ENCODE measurements around the gene TRAPPC2L.

DNA sequence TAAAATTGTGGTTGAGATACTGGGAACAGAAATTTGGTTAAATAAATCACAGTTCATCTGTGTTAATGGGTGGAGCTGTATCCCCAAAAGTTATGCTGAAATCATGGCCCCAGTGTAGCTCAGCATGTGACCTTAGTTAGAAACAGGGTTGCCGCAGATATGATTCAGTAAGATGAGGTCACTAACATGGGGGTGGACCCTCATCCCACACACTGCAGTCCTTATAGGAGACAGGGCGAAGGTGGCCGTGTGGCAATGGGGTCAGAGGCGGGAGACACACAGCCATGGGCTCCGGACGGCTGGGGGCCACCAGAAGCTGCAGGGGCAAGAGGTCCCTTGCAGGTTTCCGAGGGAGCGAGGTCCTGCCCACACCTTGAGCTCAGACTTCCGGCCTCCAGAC, 10.8 kb upstream of the TRAPPC2L start:
- TF ChIP-seq POLR2AphosphoS5 (IDR thresholded peaks at IDR 0.05) (no peak), CTCF (IDR thresholded peaks at IDR 0.05 in 8 of 11, conservative IDR thresholded peaks at IDR 0.05 in 3 of 11) (no peak), POLR2A (IDR thresholded peaks at IDR 0.05) (no peak)
